Adipose tissue (tissue), 3 donors: ENCODE measurements around the gene DHRS12. TPM values are rescaled to one million over a fixed set of nuclear protein-coding genes. Genes with fewer than 3 reads are reported as not detected.
A peak's percentile ranks its signal among the peaks of the same experiment; 100 is the strongest.

Source experiments
- H3K27ac ChIP-seq: one replicate; pipeline ENCODE4 v1.5.1; 2013; ENCODE audit warnings: low read depth, low read length
- WGBS, 3 donors: extraction: QIAGEN DNeasy Blood & Tissue Kit; methylation state at CpG; one replicate each; pipeline ENCODE4 v1.1.7; 2013; 5-methylcytosine and 5-hydroxymethylcytosine counted together
- polyA plus RNA-seq, 3 donors: library from polyadenylated mRNA; stranded (reverse); fragments of 200-250 nt; gene quantifications; one replicate each; pipeline ENCODE4 v1.2.3, GENCODE V29; 2013
- donor health status: healthy with polysubstance abuse.
- donor health status: Bipolar disorder and iron deficiency.
- donor health status: healthy.

The DHRS12 gene, protein sequence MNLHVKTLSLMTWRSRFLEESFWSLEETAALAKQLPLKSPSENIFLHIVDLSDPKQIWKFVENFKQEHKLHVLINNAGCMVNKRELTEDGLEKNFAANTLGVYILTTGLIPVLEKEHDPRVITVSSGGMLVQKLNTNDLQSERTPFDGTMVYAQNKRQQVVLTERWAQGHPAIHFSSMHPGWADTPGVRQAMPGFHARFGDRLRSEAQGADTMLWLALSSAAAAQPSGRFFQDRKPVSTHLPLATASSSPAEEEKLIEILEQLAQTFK
- 10 to 100 TPM; 21.1 to 24.1 (median 21.9) TPM for polyA plus RNA-seq

- peak within 1 kb of the TSS; percentile 84 for H3K27ac ChIP-seq
- WGBS, 3 donors: 0 to 1% (median 1%) methylated on average over 59 to 91 of the region's 91 CpGs
Measured at GRCh38 chr13:51803422-51804294, at the start of gene DHRS12. TSS of gene DHRS12 (minus strand) at chr13:51804163. CDS start at chr13:51799659, 4,504 bp downstream.

DNA sequence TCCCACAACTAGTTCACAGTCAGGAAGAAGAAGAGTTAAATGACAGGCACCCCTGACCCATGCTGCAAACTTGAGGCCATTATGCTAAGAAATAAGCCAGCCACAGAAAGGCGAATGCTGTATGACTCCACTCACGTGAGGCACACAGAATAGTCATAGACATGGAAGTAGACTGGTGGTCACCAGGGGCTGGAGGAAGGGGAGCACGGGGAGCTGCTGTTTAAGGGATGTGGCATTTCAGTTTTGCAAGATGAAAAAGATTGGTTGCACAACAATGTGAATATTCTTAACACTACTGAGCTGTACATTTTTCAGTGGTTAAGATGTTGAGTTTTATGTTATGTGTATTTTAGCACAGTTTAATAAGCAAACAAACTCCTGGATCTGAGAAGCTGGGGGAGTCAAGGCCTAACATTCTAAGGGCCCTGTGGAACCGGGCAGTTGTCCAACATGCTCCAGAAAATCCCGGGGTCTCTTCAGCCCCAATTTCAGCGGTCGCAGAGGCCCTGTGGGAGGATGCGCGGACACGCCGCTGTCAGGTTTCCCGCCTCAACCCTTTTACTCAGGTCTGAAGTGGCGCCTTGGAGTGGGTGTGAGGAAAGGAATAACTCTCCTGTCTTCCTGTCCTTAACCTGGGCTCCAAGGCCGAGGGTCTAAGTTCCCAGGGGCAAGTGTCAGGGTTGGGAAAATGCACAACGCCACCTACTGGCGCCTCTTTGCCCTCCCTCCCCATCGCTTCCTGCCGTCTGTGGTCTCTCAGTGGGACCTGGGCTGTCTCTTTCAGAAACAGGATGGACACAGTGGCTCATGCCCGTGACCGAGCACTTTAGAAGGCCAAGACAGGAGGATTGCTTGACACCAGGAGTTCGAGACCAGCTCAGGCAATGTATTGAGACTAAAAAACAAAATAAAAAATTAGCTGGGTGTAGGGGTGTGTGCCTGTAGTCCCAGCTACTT, 45.5 kb upstream of the DHRS12 start:
- 62 to 66% (median 64%) methylated on average over 21 of the region's 21 CpGs for WGBS, 3 donors
- no peak overlapping the region for H3K27ac ChIP-seq

- no peak overlapping the region for H3K27ac ChIP-seq
- WGBS, 3 donors: 59 to 75% (median 67%) methylated on average over 4 of the region's 4 CpGs
Measured at GRCh38 chr13:51848674-51849073, 44.7 kb upstream of the DHRS12 start.

DNA sequence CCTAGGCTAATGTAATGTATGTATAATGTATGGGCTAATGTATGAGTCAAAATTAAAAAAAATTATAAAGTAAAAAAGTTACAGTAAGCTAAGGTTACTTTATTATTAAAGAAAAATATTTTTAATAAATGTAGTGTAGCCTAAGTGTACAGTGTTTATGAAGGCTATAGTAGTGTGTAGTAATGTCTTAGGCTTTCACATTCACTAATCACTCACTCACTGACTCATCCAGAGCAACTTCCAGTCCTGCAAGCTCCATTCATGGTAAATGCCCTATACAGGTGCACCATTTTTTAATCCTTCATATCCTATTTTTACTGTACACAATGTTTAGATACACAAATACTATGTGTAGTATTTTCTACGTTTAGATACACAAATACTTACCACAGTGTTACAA, 42.8 kb upstream of the DHRS12 start:
- H3K27ac ChIP-seq: no peak overlapping the region
- WGBS, 3 donors: 76 to 86% (median 85%) methylated on average over 1 of the region's 1 CpG

DNA sequence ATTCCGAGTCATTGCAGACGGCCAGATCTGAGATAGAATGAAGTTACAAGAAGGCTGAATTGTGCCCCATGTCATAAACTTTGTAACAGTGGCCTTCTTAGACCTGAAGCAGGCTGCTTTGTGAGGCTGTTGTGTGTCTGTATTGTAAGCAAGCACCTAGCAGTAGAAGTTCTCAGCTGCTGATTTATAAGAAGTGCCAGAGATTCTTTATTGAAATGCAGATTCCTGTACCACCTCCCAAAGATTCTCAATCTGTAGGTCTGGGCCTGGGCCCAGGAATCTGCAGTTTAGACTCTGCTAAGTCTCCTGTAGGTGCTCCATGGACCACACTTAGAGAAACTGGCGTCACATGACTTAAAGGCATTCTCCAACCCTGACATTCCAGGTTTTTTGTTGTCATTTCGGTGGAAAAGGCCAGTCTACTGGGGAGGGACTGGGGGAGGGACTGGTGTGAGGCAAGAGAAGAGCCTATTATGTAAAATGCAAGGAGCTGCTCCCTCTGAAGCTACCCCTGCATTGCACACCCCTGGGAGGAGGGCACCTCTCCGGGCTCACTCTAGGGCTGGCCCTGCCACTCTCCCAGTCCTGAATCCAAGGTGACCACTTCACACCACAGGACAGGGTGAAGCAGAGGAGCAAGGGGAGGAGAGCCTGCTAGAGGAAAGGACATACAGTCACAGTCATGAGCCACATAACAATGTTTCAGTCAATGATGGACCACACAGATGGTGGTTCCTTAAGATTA, 41.8 kb upstream of the DHRS12 start:
- H3K27ac ChIP-seq: no peak overlapping the region
- 56 to 70% (median 62%) methylated on average over 5 of the region's 5 CpGs for WGBS, 3 donors

DNA sequence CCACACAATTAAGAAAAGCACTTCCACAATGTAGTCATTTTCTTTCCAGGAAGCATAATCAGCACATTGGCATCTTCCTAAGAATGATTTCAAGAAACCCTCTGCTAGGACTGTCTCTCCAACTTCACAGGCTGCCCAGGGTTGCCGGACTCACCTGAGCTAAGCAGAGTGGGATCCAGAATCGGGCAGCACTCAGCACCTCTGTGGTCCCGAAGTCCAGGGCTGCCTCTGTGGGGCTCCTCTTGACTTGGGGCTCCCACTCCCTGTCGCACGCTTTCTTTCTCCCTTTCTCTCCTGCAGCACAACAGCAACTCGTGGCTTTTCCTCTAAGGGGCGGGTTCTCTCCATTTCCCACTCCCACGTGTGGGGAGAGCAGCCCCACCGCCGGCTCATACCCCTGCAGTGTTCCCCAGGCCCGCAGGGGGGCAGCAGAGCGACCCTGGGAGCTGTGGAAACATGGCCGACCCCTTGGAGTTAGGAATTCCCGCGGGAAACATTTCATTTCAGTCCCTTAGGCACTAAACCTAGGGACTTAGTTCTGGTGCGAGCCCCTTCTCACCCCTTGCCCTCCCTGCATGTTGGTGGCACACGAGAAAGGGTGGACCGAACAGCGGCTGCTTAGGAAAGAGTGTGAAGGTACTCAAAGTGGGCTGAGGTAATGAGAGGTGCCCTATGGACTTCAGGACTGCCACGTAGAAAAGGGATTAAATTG, 41.1 kb upstream of the DHRS12 start, which contains the start of gene TMEM272:
Gene TMEM272 (minus strand): TSS at position 316 of the 712 bp plus-strand sequence. CDS start 6,647 bp downstream, outside the sequence.
- WGBS, 3 donors: 33 to 36% (median 36%) methylated on average over 20 of the region's 20 CpGs
- H3K27ac ChIP-seq: no peak within 1 kb of the TSS

GRCh38 chr13:51843529-51843928, 39.6 kb upstream of the DHRS12 start:
- WGBS, 3 donors: 57 to 79% (median 61%) methylated on average over 3 of the region's 3 CpGs
- H3K27ac ChIP-seq: no peak overlapping the region

GRCh38 chr13:51841732-51842131, 37.8 kb upstream of the DHRS12 start:
- H3K27ac ChIP-seq: no peak overlapping the region
- 71 to 82% (median 80%) methylated on average over 6 of the region's 6 CpGs for WGBS, 3 donors

DNA sequence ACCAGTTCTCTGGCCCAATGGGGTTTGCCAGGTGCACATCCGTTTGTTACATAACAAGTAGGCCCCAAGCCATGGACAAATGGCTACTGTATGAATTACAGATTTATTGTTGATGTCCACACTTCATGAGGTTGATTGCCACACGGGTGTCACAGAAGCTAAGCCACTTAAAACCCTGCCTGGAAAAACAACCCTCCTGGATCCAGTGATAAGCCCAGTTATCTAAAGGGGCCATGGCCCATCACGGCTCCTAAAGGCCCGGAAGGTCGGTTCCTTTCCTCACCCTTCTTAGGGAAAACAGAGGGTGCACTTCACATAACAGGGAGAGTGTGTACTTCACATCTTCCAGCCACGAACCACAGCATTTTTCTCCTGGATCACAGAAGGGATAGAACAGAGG, 37.0 kb upstream of the DHRS12 start:
- WGBS, 3 donors: 81 to 86% (median 85%) methylated on average over 6 of the region's 6 CpGs
- H3K27ac ChIP-seq: no peak overlapping the region

DNA sequence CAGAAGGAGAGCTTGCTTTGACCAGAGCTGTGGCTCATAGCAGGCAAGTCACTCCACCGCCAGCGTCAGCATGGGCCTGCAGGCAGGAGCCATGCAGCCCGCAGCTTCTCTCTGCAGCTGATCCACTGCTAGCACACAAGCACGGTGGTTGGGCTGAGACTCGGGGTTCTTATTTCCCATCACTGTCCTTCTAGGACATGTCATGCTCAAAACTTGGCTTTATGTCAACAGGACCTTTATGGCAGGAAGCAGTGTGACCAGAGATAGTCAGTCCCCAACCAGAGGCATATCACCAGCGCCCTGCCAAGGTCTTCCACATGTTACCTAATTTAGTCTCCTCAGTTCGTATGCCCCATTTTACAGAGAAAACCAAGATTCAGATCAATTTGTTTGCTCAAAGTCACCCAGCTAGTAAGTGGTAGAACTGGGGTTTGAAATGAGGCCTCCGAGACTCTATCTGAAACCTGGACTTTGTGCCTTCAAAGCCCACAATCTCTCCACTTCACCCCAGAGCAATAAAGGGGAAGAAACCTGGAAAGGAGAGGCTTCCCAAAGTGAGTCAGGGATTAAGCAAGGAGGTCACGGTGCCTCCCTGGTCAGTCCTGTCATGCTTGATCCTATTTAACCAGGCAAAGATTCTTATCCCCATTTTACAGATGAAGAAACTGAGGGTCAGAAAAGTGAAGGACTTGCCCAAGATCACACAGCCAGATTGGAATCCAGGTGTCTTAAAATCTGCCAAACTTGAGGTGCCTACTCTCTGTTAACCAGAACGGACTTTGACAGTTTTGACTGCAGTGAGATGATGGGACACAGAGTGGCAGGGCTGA, 36.0 kb upstream of the DHRS12 start:
- WGBS, 3 donors: 76 to 88% (median 82%) methylated on average over 10 of the region's 10 CpGs
- H3K27ac ChIP-seq: no peak overlapping the region

DNA sequence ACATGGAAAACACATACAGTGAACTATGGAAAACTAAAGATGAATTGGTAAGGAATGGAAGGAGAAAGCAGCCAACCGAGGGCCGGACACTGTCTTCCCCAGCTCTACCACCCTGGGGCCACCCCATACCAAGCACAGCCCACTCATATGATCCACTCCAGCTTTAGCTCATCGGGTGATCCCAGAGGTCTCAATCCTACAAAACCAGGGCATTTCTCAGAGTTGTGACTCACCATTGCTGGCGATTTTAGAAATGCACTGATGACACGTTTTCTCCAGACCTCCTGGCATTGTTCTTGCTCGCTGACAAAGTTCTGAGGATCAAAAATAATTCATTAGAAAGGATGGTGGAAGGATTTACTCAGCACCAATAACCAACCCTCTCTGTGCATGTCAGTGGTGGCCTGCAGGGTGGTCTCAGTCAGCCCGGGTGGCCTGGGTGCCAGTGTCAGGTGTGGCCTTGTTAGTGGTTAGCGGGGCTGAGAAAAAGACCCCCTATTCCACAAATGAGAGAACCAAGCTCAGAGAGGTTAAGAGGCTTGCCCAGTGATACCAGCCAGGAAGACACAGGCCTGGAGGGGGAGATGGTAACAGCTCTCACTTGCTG, 34.4 kb upstream of the DHRS12 start:
- no peak overlapping the region for H3K27ac ChIP-seq
- WGBS, 3 donors: 91 to 94% (median 92%) methylated on average over 8 of the region's 8 CpGs

GRCh38 chr13:51837016-51837415, 33.1 kb upstream of the DHRS12 start:
- no peak overlapping the region for H3K27ac ChIP-seq

DNA sequence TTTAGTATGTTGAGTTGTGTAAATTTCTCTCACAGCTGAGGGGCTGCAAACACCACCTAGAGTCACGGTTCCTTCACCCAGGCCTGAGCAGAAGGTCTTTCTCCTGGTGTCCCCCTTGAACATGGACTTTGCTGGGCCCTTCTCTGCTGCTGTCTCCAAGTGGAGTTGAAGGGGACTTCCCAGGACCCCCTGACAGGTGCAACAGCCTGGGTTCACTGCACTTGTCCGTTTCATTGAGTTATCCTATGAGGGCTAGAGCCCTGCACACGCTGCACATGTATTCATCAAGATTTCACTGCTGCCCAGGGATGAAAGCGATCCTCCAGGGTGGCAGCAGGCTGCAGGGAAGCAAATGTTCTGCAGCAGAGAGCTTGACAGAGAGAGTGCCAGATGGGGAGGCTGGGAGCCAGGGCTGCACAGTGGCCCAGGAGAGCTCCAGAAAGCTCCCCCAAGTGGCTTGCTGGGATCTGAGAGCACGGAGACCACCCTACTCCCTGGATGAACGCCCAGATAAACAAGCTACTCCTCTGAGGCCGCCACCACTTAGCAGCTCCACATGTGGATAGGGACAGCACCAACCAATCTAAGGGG, 30.7 kb upstream of the DHRS12 start:
- 68 to 71% (median 71%) methylated on average over 7 of the region's 7 CpGs for WGBS, 3 donors
- no peak overlapping the region for H3K27ac ChIP-seq

More at GRCh38 chr13:51837016-51837415, 33.1 kb upstream of the DHRS12 start:
- 66 to 86% (median 80%) methylated on average over 3 of the region's 3 CpGs for WGBS, 3 donors

DNA sequence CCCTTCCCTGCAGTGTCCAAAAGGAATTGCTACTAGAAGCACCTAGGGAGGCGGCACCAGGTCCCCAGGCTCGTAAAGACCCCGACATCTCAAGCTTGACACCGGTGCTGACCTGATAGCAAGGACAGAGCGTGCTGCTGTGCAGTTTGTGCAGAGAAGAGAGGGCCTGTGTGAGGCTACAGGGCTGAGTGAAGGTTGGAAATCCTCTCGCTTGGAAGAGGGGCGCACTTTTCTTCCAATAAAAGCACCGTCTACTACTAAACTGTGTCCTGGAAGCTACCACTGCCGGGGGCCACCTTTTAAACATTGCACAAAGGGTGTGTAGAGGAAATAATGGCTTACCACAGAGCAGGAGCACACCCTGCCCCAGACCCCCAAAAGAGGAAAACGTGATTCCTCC, 30.0 kb upstream of the DHRS12 start:
- 70 to 83% (median 71%) methylated on average over 10 of the region's 10 CpGs for WGBS, 3 donors
- H3K27ac ChIP-seq: no peak overlapping the region

DNA sequence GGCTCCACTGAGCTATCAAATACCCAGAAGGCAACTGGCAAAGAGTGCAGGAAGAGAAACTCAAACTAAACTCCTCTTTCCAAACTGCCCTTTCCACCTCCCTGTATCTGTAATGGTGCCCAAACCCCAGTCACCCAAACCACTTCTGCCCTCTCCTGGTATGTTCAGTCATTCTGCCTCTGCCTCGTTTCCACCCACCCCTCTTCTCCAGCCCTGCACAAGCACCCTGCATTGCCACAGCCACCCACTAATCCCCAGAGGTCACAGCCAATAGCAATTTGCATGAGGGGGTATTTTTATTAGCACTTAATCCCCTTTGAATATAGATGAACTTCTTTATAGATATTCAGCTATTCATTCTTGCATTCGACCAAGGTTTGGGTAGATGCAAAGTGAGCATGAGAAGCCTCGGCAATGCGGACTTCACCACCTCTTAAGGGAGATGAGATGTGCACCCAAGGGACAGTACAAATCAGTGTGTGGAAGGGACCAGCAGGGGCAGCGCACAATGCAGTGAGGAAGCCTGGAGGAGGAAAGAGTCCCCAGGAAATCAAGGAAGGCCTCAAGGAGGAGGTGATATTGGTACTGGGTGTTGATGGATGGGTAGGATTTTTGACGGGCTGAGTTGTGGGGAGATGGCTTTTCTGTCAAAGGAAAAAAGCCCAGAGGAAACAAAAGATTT, 28.6 kb upstream of the DHRS12 start:
- 72 to 73% (median 72%) methylated on average over 6 of the region's 6 CpGs for WGBS, 3 donors
- no peak overlapping the region for H3K27ac ChIP-seq
